ENCODE data around the gene TAF15.

TAF15 gene

GRCh38 chr17:35773679-35774425 is 35.4 kb upstream of the TAF15 start:
- DNase-seq (ENCODE audit: low read depth in 2 of 2), result no peak
- H3K4me3 ChIP-seq (replicated peaks in 1 of 2; ENCODE audit: low read depth in 2 of 2, low read length in 2 of 2), result no peak overlapping the region
- TF ChIP-seq CTCF (IDR thresholded peaks at IDR 0.05; ENCODE audit: low read depth, low read length), result no peak

DNA sequence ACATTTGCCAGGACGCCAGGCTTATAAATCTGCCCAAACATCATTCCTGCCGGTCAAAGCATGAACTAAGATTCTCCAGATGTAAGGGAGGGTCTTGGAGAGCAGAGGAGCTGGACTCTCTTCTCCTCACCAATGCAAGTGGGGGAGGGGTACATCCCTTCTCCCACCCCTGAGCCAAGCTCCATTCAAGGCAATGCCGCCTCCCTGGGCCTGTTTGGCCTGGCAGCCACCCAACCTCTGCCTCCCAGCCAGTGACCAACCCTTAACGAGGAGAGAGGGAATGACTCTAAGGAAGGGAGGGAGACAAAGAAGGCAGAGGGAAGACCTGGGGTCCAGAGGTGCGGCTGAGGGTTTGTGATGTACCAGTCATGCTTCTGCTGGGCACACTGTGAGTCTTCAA is 34.8 kb upstream of the TAF15 start:
- peak; percentile 32 to 58 for DNase-seq (ENCODE audit: low read depth in 2 of 2)
- TF ChIP-seq CTCF (IDR thresholded peaks at IDR 0.05; ENCODE audit: low read depth, low read length), result no peak
- no peak overlapping the region for H3K4me3 ChIP-seq (replicated peaks in 1 of 2; ENCODE audit: low read depth in 2 of 2, low read length in 2 of 2)

GRCh38 chr17:35775039-35775438 is 34.2 kb upstream of the TAF15 start:
- H3K4me3 ChIP-seq (replicated peaks in 1 of 2; ENCODE audit: low read depth in 2 of 2, low read length in 2 of 2), result no peak overlapping the region
- DNase-seq (ENCODE audit: low read depth in 2 of 2), result no peak
- TF ChIP-seq CTCF (IDR thresholded peaks at IDR 0.05; ENCODE audit: low read depth, low read length), result no peak

DNA sequence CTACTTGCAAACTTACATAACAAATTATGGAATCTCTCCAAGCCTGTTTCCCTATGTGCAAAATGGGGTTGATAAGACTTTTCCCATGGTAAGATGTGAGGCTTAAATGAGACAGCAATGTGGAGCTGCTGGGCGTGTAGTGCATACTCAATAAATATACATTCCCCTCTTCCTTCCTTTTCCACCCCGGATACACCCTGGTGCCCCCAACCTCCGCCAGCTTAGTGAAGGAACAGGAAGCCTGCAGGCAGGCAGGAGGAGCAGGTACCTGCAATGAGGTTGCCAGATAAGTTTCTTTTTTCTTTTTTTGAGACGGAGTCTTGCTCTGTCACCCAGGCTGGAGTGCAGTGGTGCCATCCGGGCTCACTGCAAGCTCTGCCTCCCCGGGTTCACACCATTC is 33.7 kb upstream of the TAF15 start:
- no peak overlapping the region for H3K4me3 ChIP-seq (replicated peaks in 1 of 2; ENCODE audit: low read depth in 2 of 2, low read length in 2 of 2)
- DNase-seq (ENCODE audit: low read depth in 2 of 2), result no peak
- no peak for TF ChIP-seq CTCF (IDR thresholded peaks at IDR 0.05; ENCODE audit: low read depth, low read length)

DNA sequence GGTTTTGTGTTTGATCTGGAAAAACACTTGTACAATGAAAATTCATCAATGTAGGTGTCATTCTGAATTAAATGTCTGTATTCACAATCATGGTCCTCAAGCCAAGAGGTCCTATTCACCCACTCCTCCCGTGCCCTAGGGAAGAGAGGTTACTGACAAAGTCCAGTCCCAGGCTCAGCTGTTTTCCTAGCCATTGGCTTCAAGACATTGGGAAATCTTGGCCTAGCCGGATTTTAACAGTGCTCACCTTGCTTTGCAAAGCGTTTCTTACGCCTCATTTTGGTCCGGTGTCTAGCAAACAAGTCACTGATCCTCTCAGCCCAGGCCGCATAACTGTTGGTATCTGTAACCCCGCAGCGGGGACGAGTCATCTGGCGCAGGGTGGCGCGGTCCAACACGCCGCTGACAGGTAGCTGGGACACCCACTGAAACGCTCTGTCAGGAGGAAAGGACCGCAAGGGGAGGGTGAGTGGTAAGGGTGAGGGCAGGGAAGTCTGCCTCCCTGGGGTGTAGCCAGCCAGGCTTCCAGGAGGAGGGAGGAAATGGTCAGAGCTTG is 30.6 kb upstream of the TAF15 start:
- no peak for TF ChIP-seq CTCF (IDR thresholded peaks at IDR 0.05; ENCODE audit: low read depth, low read length)
- no peak overlapping the region for H3K4me3 ChIP-seq (replicated peaks in 1 of 2; ENCODE audit: low read depth in 2 of 2, low read length in 2 of 2)
- DNase-seq (ENCODE audit: low read depth in 2 of 2), result peak in 1 of 2 donors; percentile 6

- peak in 1 of 2 donors; percentile 9 for DNase-seq (ENCODE audit: low read depth in 2 of 2)
- H3K4me3 ChIP-seq (replicated peaks in 1 of 2; ENCODE audit: low read depth in 2 of 2, low read length in 2 of 2), result no peak overlapping the region
- no peak for TF ChIP-seq CTCF (IDR thresholded peaks at IDR 0.05; ENCODE audit: low read depth, low read length)
Measured at GRCh38 chr17:35780950-35781349, 28.3 kb upstream of the TAF15 start.

Measured in cardiac fibroblast (primary cell).